SH-SY5Y (cell line): ENCODE results near the gene ILDR2.

Experiments
- GATA2 ChIP-seq: IDR thresholded peaks from 2 replicates; pipeline ENCODE4 v1.6.1; 2011; ENCODE audit warnings: mild to moderate bottlenecking, low read depth, low read length
- GATA3 ChIP-seq: IDR thresholded peaks from 2 replicates; pipeline ENCODE4 v1.6.1; 2011; ENCODE audit warnings: low read depth, mild to moderate bottlenecking, low read length, moderate library complexity

GRCh38 chr1:166870584-166870983, 104.8 kb downstream of the ILDR2 start:
- TF ChIP-seq GATA3, result no peak
- no peak for TF ChIP-seq GATA2
